ENCODE results near the gene CDC14B.
A peak's percentile ranks its signal among the peaks of the same experiment; 100 is the strongest.

GRCh38 chr9:96515621-96516470 is 103.8 kb downstream of the CDC14B start:
- TF ChIP-seq POLR2A (IDR thresholded peaks at IDR 0.05) (no peak), CTCF (IDR thresholded peaks at IDR 0.05) (no peak), POLR2AphosphoS5 (IDR thresholded peaks at IDR 0.05) (peak in 1 of 3 donors; percentile 78), EP300 (IDR thresholded peaks at IDR 0.05) (no peak)
